Activated naive CD4-positive, alpha-beta T cell treated with anti-CD3 and anti-CD28 coated beads for 36 hours (primary cell): ENCODE results near the gene DNAJC8. TPM values are rescaled to one million over a fixed set of nuclear protein-coding genes. Genes with fewer than 3 reads are reported as not detected.
A peak's percentile ranks its signal among the peaks of the same experiment; 100 is the strongest.

Experiments used
- CTCF ChIA-PET: fragments of 350-600 bp; sonication (Branson Sonifier 250); formaldehyde crosslinking; loops from one replicate; lab custom pipeline; 2021; ENCODE audit warnings: antibody characterized with exemption; lab: Charles Lee
- DNase-seq: peaks from one replicate; pipeline ENCODE4 v3.0.0-alpha.2; 2020
- H3K27ac Mint-ChIP-seq: one replicate; pipeline ENCODE4 v1.8.0; 2021; ENCODE audit warnings: mild to moderate bottlenecking, mixed read lengths
- H3K27me3 Mint-ChIP-seq: one replicate; pipeline ENCODE4 v1.8.0; 2021; ENCODE audit warnings: low read depth, mixed read lengths
- H3K36me3 Mint-ChIP-seq: one replicate; pipeline ENCODE4 v1.8.0; 2021; ENCODE audit warnings: low read depth, mixed read lengths
- H3K4me1 Mint-ChIP-seq: one replicate; pipeline ENCODE4 v1.8.0; 2021; ENCODE audit warnings: low read depth, mixed read lengths
- H3K4me3 Mint-ChIP-seq: one replicate; pipeline ENCODE4 v1.8.0; 2021; ENCODE audit warnings: mild to moderate bottlenecking, moderate library complexity, mixed read lengths
- H3K9me3 Mint-ChIP-seq: one replicate; pipeline ENCODE4 v1.8.0; 2021; ENCODE audit warnings: mixed read lengths
- intact Hi-C: fragments of 100-400 bp; cut with micrococcal nuclease; formaldehyde crosslinking; loops from one replicate; pipeline ENCODE4 v1.15.1; 2023
- total RNA-seq, 2 experiments: library from RNA; stranded (reverse); gene quantifications; one replicate each; pipeline ENCODE4 v1.2.3, GENCODE V29; 2021

Gene DNAJC8
- total RNA-seq, result 100 to 1,000 TPM; 113 to 115 TPM

- intact Hi-C loops, result loop anchor here (1.0 kb wide), 1 partner anchor 27 kb away; the partner anchor contains the start of gene SESN2
- Mint-ChIP-seq H3K4me1 (peaks cover 23% of the 10 kb centered on the region), H3K36me3 (peaks cover 9% of the 10 kb centered on the region), H3K4me3 (peak within 1 kb of the TSS; percentile 93), H3K27me3 (no peaks in the 10 kb centered on the region), H3K27ac (peak within 1 kb of the TSS; percentile 89), H3K9me3 (no peaks in the 10 kb centered on the region)
- DNase-seq, result peak; percentile 97
- CTCF ChIA-PET, result interaction anchor here (1.5 to 1.9 kb wide), 2 partner anchors 14 to 141 kb away, joined by 3 to 7 read pairs; no protein-coding TSS in a partner anchor
These were observed at the start of gene DNAJC8 for GRCh38 chr1:28232558-28233263. Gene DNAJC8, minus strand, starts transcription at chr1:28233029. Its CDS starts 31 bp downstream, at chr1:28232998.

DNA sequence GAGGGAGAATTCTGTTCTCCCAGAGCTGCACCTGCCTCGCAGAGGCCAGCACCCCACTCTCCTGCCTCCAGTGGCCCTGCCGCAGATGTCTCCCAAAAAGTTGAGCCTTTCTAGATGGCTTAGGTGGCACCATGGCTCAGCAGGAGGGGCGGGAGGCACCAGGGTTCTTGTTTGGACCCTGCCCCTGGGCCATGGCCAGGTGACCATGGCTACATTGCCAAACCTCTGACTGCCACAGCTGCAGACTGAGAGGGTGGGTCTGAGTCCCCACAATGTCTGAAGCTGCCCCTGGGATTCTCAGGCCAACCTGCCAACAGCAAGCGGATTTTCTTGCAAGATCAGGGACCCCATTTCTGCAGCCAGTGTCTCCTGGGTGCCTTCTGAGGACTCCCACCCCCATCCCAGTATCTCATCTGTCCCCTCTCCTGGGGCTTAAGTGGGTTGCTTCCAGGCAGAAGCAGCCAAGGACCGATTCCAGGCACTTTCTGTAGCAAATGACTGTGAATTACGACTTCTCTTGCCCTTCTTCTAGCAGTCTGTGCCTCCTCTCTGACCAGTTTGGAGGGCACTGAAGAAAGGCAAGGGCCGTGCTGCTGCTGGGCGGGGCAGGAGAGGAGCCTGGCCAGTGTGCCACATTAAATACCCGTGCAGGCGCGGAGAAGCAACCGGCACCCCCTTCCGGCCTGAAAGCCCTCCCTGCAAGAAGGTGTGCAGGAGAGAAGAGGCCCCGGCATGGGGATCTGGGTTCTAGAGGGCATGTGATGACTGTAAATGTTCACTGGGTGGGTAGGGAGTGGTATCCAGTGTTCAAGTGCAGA lies 49.0 kb upstream of the DNAJC8 start:
- CTCF ChIA-PET, result no interaction called here
- Mint-ChIP-seq H3K27me3 (no peaks in the 10 kb centered on the region), H3K4me1 (no peaks in the 10 kb centered on the region), H3K4me3 (no peak overlapping the region), H3K36me3 (peaks cover 35% of the 10 kb centered on the region), H3K9me3 (no peaks in the 10 kb centered on the region), H3K27ac (no peak overlapping the region)
- no peak for DNase-seq
- intact Hi-C loops, result no loop called here

- Mint-ChIP-seq H3K27ac (no peak overlapping the region), H3K4me1 (no peaks in the 10 kb centered on the region), H3K36me3 (peaks cover 37% of the 10 kb centered on the region), H3K9me3 (no peaks in the 10 kb centered on the region), H3K4me3 (no peak overlapping the region), H3K27me3 (no peaks in the 10 kb centered on the region)
- intact Hi-C loops, result no loop called here
- no peak for DNase-seq
- CTCF ChIA-PET, result no interaction called here
These were observed 48.1 kb upstream of the DNAJC8 start for GRCh38 chr1:28280977-28281381.

DNA sequence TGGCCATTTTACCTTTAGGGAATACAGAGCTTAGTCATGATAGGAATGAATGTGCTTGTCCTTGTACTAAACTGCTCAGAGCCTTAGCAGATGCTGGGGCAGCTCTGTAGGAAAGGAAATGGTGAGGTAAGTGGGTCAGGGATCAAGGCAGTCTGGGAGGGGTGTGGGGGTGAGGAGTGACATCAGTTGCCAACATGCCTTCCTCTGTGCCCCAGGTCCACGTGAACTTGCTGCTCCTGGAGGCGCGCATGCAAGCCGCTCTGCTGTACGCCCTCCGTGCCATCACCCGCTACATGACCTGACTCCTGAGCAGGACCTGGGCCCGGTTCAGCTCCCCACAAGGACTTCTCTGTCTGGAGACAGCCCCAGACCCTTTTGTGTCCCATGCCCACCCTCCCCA lies 47.7 kb upstream of the DNAJC8 start:
- DNase-seq, result no peak
- no peak overlapping the region for H3K27ac Mint-ChIP-seq
- H3K4me1 Mint-ChIP-seq, result no peaks in the 10 kb centered on the region
- H3K4me3 Mint-ChIP-seq, result no peak overlapping the region
- H3K36me3 Mint-ChIP-seq, result peaks cover 37% of the 10 kb centered on the region
- CTCF ChIA-PET, result no interaction called here
- intact Hi-C loops, result no loop called here
- no peaks in the 10 kb centered on the region for H3K9me3 Mint-ChIP-seq
- no peaks in the 10 kb centered on the region for H3K27me3 Mint-ChIP-seq

- H3K36me3 Mint-ChIP-seq, result peaks cover 39% of the 10 kb centered on the region
- H3K9me3 Mint-ChIP-seq, result no peaks in the 10 kb centered on the region
- H3K27me3 Mint-ChIP-seq, result no peaks in the 10 kb centered on the region
- intact Hi-C loops, result no loop called here
- H3K27ac Mint-ChIP-seq, result no peak overlapping the region
- CTCF ChIA-PET, result no interaction called here
- H3K4me1 Mint-ChIP-seq, result no peaks in the 10 kb centered on the region
- no peak overlapping the region for H3K4me3 Mint-ChIP-seq
- no peak for DNase-seq
These were observed 46.9 kb upstream of the DNAJC8 start for GRCh38 chr1:28279721-28280120.

DNA sequence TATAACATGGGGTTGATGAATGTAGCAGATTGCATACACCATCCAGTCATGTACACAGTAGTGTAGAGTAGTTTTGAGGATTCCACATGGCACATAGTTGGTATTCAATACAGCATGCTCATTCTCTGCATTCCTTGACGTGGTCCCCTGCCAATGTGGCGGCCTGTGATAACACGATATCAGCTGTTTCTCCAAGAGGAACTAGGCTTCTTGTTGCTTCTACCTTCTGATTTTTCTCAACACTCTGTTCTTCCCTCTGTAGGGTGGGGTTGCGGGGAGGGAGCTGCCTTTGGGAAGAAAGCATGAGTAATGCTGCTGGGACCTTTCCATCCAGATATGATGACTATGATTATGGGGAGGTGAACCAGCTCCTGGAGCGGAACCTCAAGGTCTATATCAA lies 45.9 kb upstream of the DNAJC8 start:
- no peak overlapping the region for H3K27ac Mint-ChIP-seq
- peaks cover 47% of the 10 kb centered on the region for H3K36me3 Mint-ChIP-seq
- no peaks in the 10 kb centered on the region for H3K27me3 Mint-ChIP-seq
- H3K4me3 Mint-ChIP-seq, result no peak overlapping the region
- no peak for DNase-seq
- no peaks in the 10 kb centered on the region for H3K9me3 Mint-ChIP-seq
- no peaks in the 10 kb centered on the region for H3K4me1 Mint-ChIP-seq
- CTCF ChIA-PET, result no interaction called here
- intact Hi-C loops, result no loop called here

- intact Hi-C loops, result no loop called here
- Mint-ChIP-seq H3K27me3 (no peaks in the 10 kb centered on the region), H3K9me3 (no peaks in the 10 kb centered on the region), H3K36me3 (peaks cover 41% of the 10 kb centered on the region), H3K27ac (no peak overlapping the region), H3K4me3 (no peak overlapping the region), H3K4me1 (no peaks in the 10 kb centered on the region)
- no peak for DNase-seq
- CTCF ChIA-PET, result interaction anchor here (0.6 kb wide), 1 partner anchor 362 kb away, joined by 6 read pairs; no protein-coding TSS in a partner anchor
These were observed 40.5 kb upstream of the DNAJC8 start for GRCh38 chr1:28273216-28273860.

- intact Hi-C loops, result no loop called here
- no peak overlapping the region for H3K4me3 Mint-ChIP-seq
- H3K27me3 Mint-ChIP-seq, result no peaks in the 10 kb centered on the region
- H3K4me1 Mint-ChIP-seq, result peaks cover 4% of the 10 kb centered on the region
- H3K36me3 Mint-ChIP-seq, result peaks cover 35% of the 10 kb centered on the region
- no peaks in the 10 kb centered on the region for H3K9me3 Mint-ChIP-seq
- DNase-seq, result no peak
- no peak overlapping the region for H3K27ac Mint-ChIP-seq
- CTCF ChIA-PET, result interaction anchor here (0.6 kb wide), 1 partner anchor 363 kb away, joined by 6 read pairs; no protein-coding TSS in a partner anchor
These were observed 39.5 kb upstream of the DNAJC8 start for GRCh38 chr1:28272215-28272852.

- DNase-seq, result no peak
- Mint-ChIP-seq H3K36me3 (peaks cover 28% of the 10 kb centered on the region), H3K27ac (no peak overlapping the region), H3K27me3 (no peaks in the 10 kb centered on the region), H3K9me3 (no peaks in the 10 kb centered on the region), H3K4me1 (peaks cover 9% of the 10 kb centered on the region), H3K4me3 (no peak overlapping the region)
- intact Hi-C loops, result no loop called here
- CTCF ChIA-PET, result interaction anchor here (0.7 kb wide), 1 partner anchor 1949 kb away, joined by 3 read pairs; no protein-coding TSS in a partner anchor
These were observed 36.7 kb upstream of the DNAJC8 start for GRCh38 chr1:28269529-28269928.

DNA sequence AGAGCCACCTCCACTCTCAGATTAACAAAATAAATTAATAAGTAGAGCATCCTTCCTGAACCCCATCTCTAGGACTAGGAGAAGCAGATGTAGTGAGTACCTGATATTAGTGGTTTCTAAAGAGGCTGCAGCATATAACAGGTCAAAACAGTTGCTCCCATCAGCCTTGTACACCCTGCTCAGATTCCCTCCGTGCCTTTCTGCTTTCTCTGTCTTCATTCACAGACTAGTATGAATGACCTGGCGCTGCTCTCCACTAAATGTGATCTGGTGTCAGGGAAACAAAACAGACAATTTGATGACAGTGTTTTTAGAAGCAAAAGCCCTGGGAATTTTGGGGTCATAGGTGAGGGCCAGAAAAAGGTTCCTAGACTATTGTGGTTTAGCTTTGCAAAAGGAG lies 34.8 kb upstream of the DNAJC8 start:
- H3K27ac Mint-ChIP-seq, result no peak overlapping the region
- H3K27me3 Mint-ChIP-seq, result no peaks in the 10 kb centered on the region
- peaks cover 18% of the 10 kb centered on the region for H3K36me3 Mint-ChIP-seq
- no peak overlapping the region for H3K4me3 Mint-ChIP-seq
- H3K4me1 Mint-ChIP-seq, result peaks cover 14% of the 10 kb centered on the region
- CTCF ChIA-PET, result interaction anchor here (0.9 to 4.6 kb wide), 2 partner anchors 19 to 92 kb away, joined by 3 to 21 read pairs; no protein-coding TSS in a partner anchor
- DNase-seq, result no peak
- intact Hi-C loops, result no loop called here
- no peaks in the 10 kb centered on the region for H3K9me3 Mint-ChIP-seq

DNA sequence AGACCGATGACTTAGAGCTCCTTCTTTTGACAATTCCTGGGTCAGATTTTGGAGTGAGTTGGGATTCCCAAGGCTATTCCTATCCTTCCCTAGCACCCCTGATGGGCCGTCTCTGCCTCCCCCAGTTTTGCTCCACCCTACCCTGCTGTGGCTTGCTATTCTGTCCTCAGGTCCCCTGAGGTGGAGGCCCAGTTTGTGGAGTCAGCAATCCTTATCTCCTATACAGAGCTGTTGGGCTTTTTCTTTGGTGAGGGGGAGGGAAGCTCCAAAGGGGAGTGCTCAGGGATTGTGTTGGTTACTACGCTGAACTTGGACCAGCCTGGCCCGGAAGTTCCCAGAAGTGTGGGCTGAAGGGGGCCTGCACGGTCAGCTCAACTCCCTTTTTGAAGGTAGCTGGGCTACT lies 34.1 kb upstream of the DNAJC8 start:
- Mint-ChIP-seq H3K4me1 (peaks cover 16% of the 10 kb centered on the region), H3K27me3 (no peaks in the 10 kb centered on the region), H3K27ac (no peak overlapping the region), H3K9me3 (no peaks in the 10 kb centered on the region), H3K4me3 (no peak overlapping the region), H3K36me3 (peaks cover 18% of the 10 kb centered on the region)
- CTCF ChIA-PET, result interaction anchor here (0.9 to 4.6 kb wide), 2 partner anchors 18 to 93 kb away, joined by 3 to 21 read pairs; no protein-coding TSS in a partner anchor
- DNase-seq, result no peak
- intact Hi-C loops, result no loop called here

DNA sequence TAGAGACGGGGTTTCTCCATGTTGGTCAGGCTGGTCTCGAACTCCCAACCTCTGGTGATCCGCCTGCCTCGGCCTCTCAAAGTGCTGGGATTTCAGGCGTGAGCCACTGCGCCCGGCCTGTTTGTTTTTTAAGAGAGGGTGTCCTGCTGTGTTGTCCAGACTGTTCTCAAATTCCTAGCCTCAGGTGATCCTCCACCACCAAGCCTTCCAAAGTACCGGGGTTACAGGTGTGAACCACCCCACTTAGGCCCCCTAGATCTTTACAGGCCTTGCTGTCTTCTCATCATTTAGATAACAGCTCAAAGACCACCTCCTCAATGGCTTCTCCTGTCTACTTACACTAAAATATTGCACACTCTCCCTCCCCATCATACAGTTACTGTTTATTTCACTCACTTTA lies 32.7 kb upstream of the DNAJC8 start:
- Mint-ChIP-seq H3K27me3 (no peaks in the 10 kb centered on the region), H3K4me1 (peaks cover 25% of the 10 kb centered on the region), H3K36me3 (peaks cover 22% of the 10 kb centered on the region), H3K27ac (no peak overlapping the region), H3K4me3 (no peak overlapping the region), H3K9me3 (no peaks in the 10 kb centered on the region)
- DNase-seq, result no peak
- intact Hi-C loops, result no loop called here
- CTCF ChIA-PET, result interaction anchor here (4.6 kb wide), 1 partner anchor 17 kb away, joined by 21 read pairs; no protein-coding TSS in a partner anchor
